Thyroid gland (tissue), 4 donors: ENCODE results near the gene PATJ.

Experiments used
- CTCF ChIP-seq, 6 experiments: fragments of 200-600 bp in 3 of 6; fragments of 450-650 bp in 3 of 6; sonication (generic) in 3 of 6; IDR thresholded peaks; one replicate each; pipeline ENCODE4 v1.5.1; 2016 to 2019; ENCODE audit warnings: antibody characterized with exemption in 6 of 6, mild to moderate bottlenecking in 2 of 6, inconsistent platforms in 1 of 6, moderate library complexity in 1 of 6
- POLR2A ChIP-seq, 2 donors: fragments of 450-650 bp; IDR thresholded peaks; one replicate each; pipeline ENCODE4 v1.6.1; 2017; ENCODE audit warnings: antibody characterized with exemption in 2 of 2, mild to moderate bottlenecking in 2 of 2, moderate library complexity in 1 of 2

GRCh38 chr1:61724506-61724812 lies 17.8 kb upstream of the PATJ start:
- TF ChIP-seq CTCF (IDR thresholded peaks at IDR 0.05), result no peak
- TF ChIP-seq POLR2A (IDR thresholded peaks at IDR 0.05), result no peak
